ENCODE data around the gene RPL27A. TPM values are rescaled to one million over a fixed set of nuclear protein-coding genes. Genes with fewer than 3 reads are reported as not detected.

Gene RPL27A
- polyA plus RNA-seq, 1 donor from 2014 or later: 4,311 TPM

GRCh38 chr11:8717544-8717875, 34.9 kb downstream of the RPL27A start:
- H3K27ac Mint-ChIP-seq: peak overlapping the region in 1 of 3 donors; percentile 52
- no peaks in the 10 kb centered on the region for H3K27me3 Mint-ChIP-seq
- peak overlapping the region in 2 of 4 donors; percentile 34 to 51 for H3K4me3 Mint-ChIP-seq
- H3K4me1 Mint-ChIP-seq: peaks cover 5 to 15% (median 11%) of the 10 kb centered on the region in 3 donors
- no peaks in the 10 kb centered on the region for H3K9me3 Mint-ChIP-seq
- no peaks in the 10 kb centered on the region for H3K36me3 Mint-ChIP-seq

- Mint-ChIP-seq H3K4me1 (peaks cover 5 to 15% (median 11%) of the 10 kb centered on the region in 3 donors), H3K4me3 (peak overlapping the region in 3 of 4 donors; percentile 81 to 93 (median 89)), H3K27me3 (peaks cover 2% of the 10 kb centered on the region), H3K36me3 (no peaks in the 10 kb centered on the region), H3K27ac (peak overlapping the region in 1 of 3 donors; percentile 52), H3K9me3 (no peaks in the 10 kb centered on the region)
Measured at GRCh38 chr11:8717876-8718753, 35.5 kb downstream of the RPL27A start.

- Mint-ChIP-seq H3K4me3 (no peak overlapping the region), H3K27me3 (peaks cover 2% of the 10 kb centered on the region), H3K9me3 (no peaks in the 10 kb centered on the region), H3K27ac (no peak overlapping the region), H3K36me3 (no peaks in the 10 kb centered on the region), H3K4me1 (peaks cover 5 to 15% (median 11%) of the 10 kb centered on the region in 3 donors)
Measured at GRCh38 chr11:8719211-8719649, 36.6 kb downstream of the RPL27A start.

GRCh38 chr11:8719721-8720120, 37.1 kb downstream of the RPL27A start:
- Mint-ChIP-seq H3K36me3 (no peaks in the 10 kb centered on the region), H3K27ac (no peak overlapping the region), H3K4me3 (no peak overlapping the region), H3K9me3 (no peaks in the 10 kb centered on the region), H3K27me3 (peaks cover 2% of the 10 kb centered on the region), H3K4me1 (peaks cover 5 to 15% (median 11%) of the 10 kb centered on the region in 3 donors)

- Mint-ChIP-seq H3K27ac (no peak overlapping the region), H3K9me3 (no peaks in the 10 kb centered on the region), H3K4me1 (peaks cover 5 to 15% (median 11%) of the 10 kb centered on the region in 3 donors), H3K36me3 (no peaks in the 10 kb centered on the region), H3K27me3 (peaks cover 2% of the 10 kb centered on the region), H3K4me3 (no peak overlapping the region)
Measured at GRCh38 chr11:8720352-8720751, 37.8 kb downstream of the RPL27A start.

GRCh38 chr11:8720868-8721608, 38.4 kb downstream of the RPL27A start:
- H3K4me1 Mint-ChIP-seq: peaks cover 5 to 15% (median 11%) of the 10 kb centered on the region in 3 donors
- no peak overlapping the region for H3K27ac Mint-ChIP-seq
- H3K27me3 Mint-ChIP-seq: peaks cover 2% of the 10 kb centered on the region
- peak overlapping the region in 1 of 4 donors; percentile 51 for H3K4me3 Mint-ChIP-seq
- H3K9me3 Mint-ChIP-seq: no peaks in the 10 kb centered on the region
- no peaks in the 10 kb centered on the region for H3K36me3 Mint-ChIP-seq

GRCh38 chr11:8721609-8722500, 39.3 kb downstream of the RPL27A start:
- H3K27me3 Mint-ChIP-seq: peaks cover 2% of the 10 kb centered on the region
- no peaks in the 10 kb centered on the region for H3K9me3 Mint-ChIP-seq
- no peak overlapping the region for H3K27ac Mint-ChIP-seq
- peak overlapping the region in 1 of 4 donors; percentile 51 for H3K4me3 Mint-ChIP-seq
- H3K36me3 Mint-ChIP-seq: no peaks in the 10 kb centered on the region
- peaks cover 5 to 15% (median 11%) of the 10 kb centered on the region in 3 donors for H3K4me1 Mint-ChIP-seq

- Mint-ChIP-seq H3K27ac (peak overlapping the region in 1 of 3 donors; percentile 40), H3K27me3 (peaks cover 2% of the 10 kb centered on the region), H3K36me3 (no peaks in the 10 kb centered on the region), H3K4me1 (peaks cover 5 to 9% (median 6%) of the 10 kb centered on the region in 3 donors), H3K9me3 (no peaks in the 10 kb centered on the region), H3K4me3 (no peak overlapping the region)
Measured at GRCh38 chr11:8722809-8723208, 40.2 kb downstream of the RPL27A start.

GRCh38 chr11:8723711-8724110, 41.1 kb downstream of the RPL27A start:
- H3K4me3 Mint-ChIP-seq: no peak overlapping the region
- H3K36me3 Mint-ChIP-seq: no peaks in the 10 kb centered on the region
- no peak overlapping the region for H3K27ac Mint-ChIP-seq
- H3K4me1 Mint-ChIP-seq: peaks cover 0 to 2% (median 0%) of the 10 kb centered on the region in 3 donors
- H3K27me3 Mint-ChIP-seq: peaks cover 2% of the 10 kb centered on the region
- H3K9me3 Mint-ChIP-seq: no peaks in the 10 kb centered on the region

GRCh38 chr11:8724682-8725081, 42.1 kb downstream of the RPL27A start:
- Mint-ChIP-seq H3K27ac (no peak overlapping the region), H3K4me3 (no peak overlapping the region), H3K9me3 (no peaks in the 10 kb centered on the region), H3K36me3 (no peaks in the 10 kb centered on the region), H3K4me1 (no peaks in the 10 kb centered on the region), H3K27me3 (peaks cover 2% of the 10 kb centered on the region)

GRCh38 chr11:8726395-8726794, 43.8 kb downstream of the RPL27A start:
- Mint-ChIP-seq H3K4me1 (peaks cover 0 to 2% (median 2%) of the 10 kb centered on the region in 3 donors), H3K27ac (no peak overlapping the region), H3K36me3 (no peaks in the 10 kb centered on the region), H3K27me3 (peaks cover 2% of the 10 kb centered on the region), H3K4me3 (no peak overlapping the region), H3K9me3 (no peaks in the 10 kb centered on the region)

GRCh38 chr11:8728563-8728962, 46.0 kb downstream of the RPL27A start:
- no peaks in the 10 kb centered on the region for H3K9me3 Mint-ChIP-seq
- peaks cover 17 to 22% (median 17%) of the 10 kb centered on the region in 3 donors for H3K4me1 Mint-ChIP-seq
- H3K4me3 Mint-ChIP-seq: no peak overlapping the region
- no peaks in the 10 kb centered on the region for H3K36me3 Mint-ChIP-seq
- H3K27ac Mint-ChIP-seq: no peak overlapping the region
- no peaks in the 10 kb centered on the region for H3K27me3 Mint-ChIP-seq

GRCh38 chr11:8729067-8729466, 46.5 kb downstream of the RPL27A start:
- no peak overlapping the region for H3K27ac Mint-ChIP-seq
- H3K4me3 Mint-ChIP-seq: no peak overlapping the region
- peaks cover 21 to 26% (median 22%) of the 10 kb centered on the region in 3 donors for H3K4me1 Mint-ChIP-seq
- H3K36me3 Mint-ChIP-seq: no peaks in the 10 kb centered on the region
- no peaks in the 10 kb centered on the region for H3K27me3 Mint-ChIP-seq
- H3K9me3 Mint-ChIP-seq: no peaks in the 10 kb centered on the region

- no peak overlapping the region for H3K27ac Mint-ChIP-seq
- H3K4me1 Mint-ChIP-seq: peaks cover 22 to 27% (median 24%) of the 10 kb centered on the region in 3 donors
- H3K9me3 Mint-ChIP-seq: no peaks in the 10 kb centered on the region
- H3K27me3 Mint-ChIP-seq: no peaks in the 10 kb centered on the region
- H3K36me3 Mint-ChIP-seq: no peaks in the 10 kb centered on the region
- no peak overlapping the region for H3K4me3 Mint-ChIP-seq
Measured at GRCh38 chr11:8729837-8730696, 47.5 kb downstream of the RPL27A start.
